HG02623 (cell line): ENCODE data around the gene KRTAP4-9.
"Not testable (repeated sequence)": the region's sequence is repeated elsewhere in the genome, so short reads cannot be mapped to it uniquely, and the experiment has no call there.

ENCODE experiments used
- ATAC-seq: cut with Tn5 transposase; IDR thresholded peaks from one replicate; pipeline ENCODE4 v1.9.1; 2021; ENCODE audit warnings: moderate library complexity; ENCODE audit not compliant: unreplicated experiment

The KRTAP4-9 gene

GRCh38 chr17:41126412-41126811 is 21.2 kb downstream of the KRTAP4-9 start:
- ATAC-seq, result no peak

GRCh38 chr17:41127371-41127770 is 22.2 kb downstream of the KRTAP4-9 start:
- no peak for ATAC-seq

- ATAC-seq, result no peak
Observed at GRCh38 chr17:41131979-41132378, 26.8 kb downstream of the KRTAP4-9 start.

- ATAC-seq, result no peak
Observed at GRCh38 chr17:41133880-41134735, 28.9 kb downstream of the KRTAP4-9 start.

GRCh38 chr17:41139865-41140264 is 34.7 kb downstream of the KRTAP4-9 start:
- not testable (repeated sequence) for ATAC-seq

GRCh38 chr17:41140360-41141131 is 35.4 kb downstream of the KRTAP4-9 start, which contains the start of gene KRTAP4-6:
Gene KRTAP4-6, minus strand, starts transcription at chr17:41140544. Its CDS starts 57 bp downstream, at chr17:41140487.
- ATAC-seq, result no peak

GRCh38 chr17:41141361-41141760 is 36.2 kb downstream of the KRTAP4-9 start:
- ATAC-seq, result no peak

- no peak for ATAC-seq
Observed at GRCh38 chr17:41144846-41145245, 39.7 kb downstream of the KRTAP4-9 start.

GRCh38 chr17:41145261-41145660 is 40.1 kb downstream of the KRTAP4-9 start:
- ATAC-seq, result no peak

GRCh38 chr17:41147531-41148204 is 42.5 kb downstream of the KRTAP4-9 start:
- ATAC-seq, result no peak

GRCh38 chr17:41148971-41149651 is 43.9 kb downstream of the KRTAP4-9 start:
- ATAC-seq, result not testable (repeated sequence)

- no peak for ATAC-seq
Observed at GRCh38 chr17:41149652-41149985, 44.4 kb downstream of the KRTAP4-9 start, which contains the start of gene KRTAP4-5. Gene KRTAP4-5, minus strand, starts transcription at chr17:41149825. Its CDS starts 58 bp downstream, at chr17:41149767.

GRCh38 chr17:41150026-41150425 is 44.8 kb downstream of the KRTAP4-9 start:
- ATAC-seq, result no peak

- no peak for ATAC-seq
Observed at GRCh38 chr17:41151525-41151924, 46.3 kb downstream of the KRTAP4-9 start.

GRCh38 chr17:41153856-41154255 is 48.7 kb downstream of the KRTAP4-9 start:
- ATAC-seq, result no peak
